Brain microvascular endothelial cell (primary cell): ENCODE measurements around the gene SERPINA12.

Experiments
- DNase-seq: peaks from one replicate; pipeline ENCODE4 v3.0.0-alpha.2; 2020
- H3K27ac ChIP-seq: fragments of 250-450 bp; sonication (Bioruptor Pico); 2 replicates; pipeline ENCODE4 v1.5.1; 2020; ENCODE audit warnings: mild to moderate bottlenecking, moderate library complexity
- H3K27me3 ChIP-seq: fragments of 250-450 bp; sonication (Bioruptor Pico); replicated peaks from 2 replicates; pipeline ENCODE4 v1.5.1; 2020; ENCODE audit warnings: mild to moderate bottlenecking
- H3K36me3 ChIP-seq: fragments of 250-450 bp; sonication (Bioruptor Pico); replicated peaks from 2 replicates; pipeline ENCODE4 v1.5.1; 2020; ENCODE audit warnings: mild to moderate bottlenecking
- H3K4me3 ChIP-seq: 2 replicates; pipeline ENCODE4 v1.5.1; 2011; ENCODE audit warnings: low read depth, mild to moderate bottlenecking, control low read depth, low read length, moderate library complexity
- in situ Hi-C: cut with HindIII; loops from 2 replicates; pipeline ENCODE4 v1.10.0; 2017; ENCODE audit warnings: low sequenced_read_pairs, low pct_ligation_motif_present
- TF ChIP-seq, protein P1 (sequence below): IDR thresholded peaks from 2 replicates; pipeline ENCODE4 v1.5.1; 2011; ENCODE audit warnings: low read depth, mild to moderate bottlenecking, moderate library complexity, low read length, control low read depth, inconsistent platforms; ENCODE audit errors: missing control alignments

The SERPINA12 gene

DNA sequence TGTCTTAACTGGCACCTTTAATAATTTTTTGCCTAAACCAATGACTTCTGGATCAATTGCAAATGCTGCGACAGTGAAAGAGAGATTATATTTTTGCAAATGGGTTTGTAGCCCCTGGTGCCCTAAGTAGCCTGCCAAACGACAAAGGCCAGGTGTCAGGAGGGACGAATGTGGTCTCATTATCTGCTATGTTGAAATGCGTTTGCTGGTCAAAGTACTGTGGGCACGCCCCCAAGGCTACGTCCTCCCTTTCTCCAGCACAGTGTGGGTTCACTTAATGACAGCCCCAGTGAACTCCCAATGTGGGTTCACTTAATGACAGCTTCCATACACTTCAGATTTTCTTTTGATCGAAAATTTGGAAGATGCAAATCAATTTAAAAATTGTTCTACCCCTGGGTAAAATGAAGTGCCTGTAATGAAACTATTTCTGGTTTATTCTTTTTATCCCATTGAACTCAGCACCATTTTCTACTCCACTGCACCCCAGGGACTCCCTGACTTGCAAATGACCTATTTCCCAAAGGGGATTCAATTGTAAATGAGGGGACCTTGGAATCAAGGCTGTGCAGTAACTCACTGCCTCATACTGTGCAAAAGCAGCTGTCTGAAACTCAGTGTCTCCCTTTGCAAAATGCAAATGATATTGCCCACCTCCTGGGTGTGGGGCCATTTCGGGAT lies 58.0 kb downstream of the SERPINA12 start:
- in situ Hi-C loops: no loop called here
- Histone ChIP-seq H3K27ac (no peak overlapping the region), H3K36me3 (no peaks in the 10 kb centered on the region), H3K4me3 (no peak overlapping the region), H3K27me3 (no peaks in the 10 kb centered on the region)
- DNase-seq: no peak
- TF ChIP-seq, protein P1, sequence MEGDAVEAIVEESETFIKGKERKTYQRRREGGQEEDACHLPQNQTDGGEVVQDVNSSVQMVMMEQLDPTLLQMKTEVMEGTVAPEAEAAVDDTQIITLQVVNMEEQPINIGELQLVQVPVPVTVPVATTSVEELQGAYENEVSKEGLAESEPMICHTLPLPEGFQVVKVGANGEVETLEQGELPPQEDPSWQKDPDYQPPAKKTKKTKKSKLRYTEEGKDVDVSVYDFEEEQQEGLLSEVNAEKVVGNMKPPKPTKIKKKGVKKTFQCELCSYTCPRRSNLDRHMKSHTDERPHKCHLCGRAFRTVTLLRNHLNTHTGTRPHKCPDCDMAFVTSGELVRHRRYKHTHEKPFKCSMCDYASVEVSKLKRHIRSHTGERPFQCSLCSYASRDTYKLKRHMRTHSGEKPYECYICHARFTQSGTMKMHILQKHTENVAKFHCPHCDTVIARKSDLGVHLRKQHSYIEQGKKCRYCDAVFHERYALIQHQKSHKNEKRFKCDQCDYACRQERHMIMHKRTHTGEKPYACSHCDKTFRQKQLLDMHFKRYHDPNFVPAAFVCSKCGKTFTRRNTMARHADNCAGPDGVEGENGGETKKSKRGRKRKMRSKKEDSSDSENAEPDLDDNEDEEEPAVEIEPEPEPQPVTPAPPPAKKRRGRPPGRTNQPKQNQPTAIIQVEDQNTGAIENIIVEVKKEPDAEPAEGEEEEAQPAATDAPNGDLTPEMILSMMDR: no peak

DNA sequence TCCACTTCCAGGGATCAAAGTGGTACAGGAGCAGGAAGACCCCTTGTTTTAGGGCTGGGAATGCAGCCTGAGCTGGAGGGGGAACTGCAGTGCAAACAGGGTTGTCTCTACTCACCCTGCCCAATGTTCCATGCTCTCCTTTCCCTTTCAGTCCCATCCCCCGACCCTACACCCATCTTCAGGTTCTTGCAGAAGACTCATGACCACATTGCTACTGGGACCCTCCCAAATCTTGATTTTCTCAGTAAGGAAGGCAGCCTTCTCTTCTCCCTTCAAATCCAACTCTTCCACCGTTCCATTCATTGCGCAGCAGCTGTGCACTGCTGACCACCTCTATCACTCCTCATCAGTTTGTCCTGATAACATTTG lies 58.6 kb downstream of the SERPINA12 start:
- Histone ChIP-seq H3K27ac (no peak overlapping the region), H3K27me3 (no peaks in the 10 kb centered on the region), H3K4me3 (no peak overlapping the region), H3K36me3 (no peaks in the 10 kb centered on the region)
- no peak for DNase-seq
- in situ Hi-C loops: no loop called here
- TF ChIP-seq, protein P1: no peak

DNA sequence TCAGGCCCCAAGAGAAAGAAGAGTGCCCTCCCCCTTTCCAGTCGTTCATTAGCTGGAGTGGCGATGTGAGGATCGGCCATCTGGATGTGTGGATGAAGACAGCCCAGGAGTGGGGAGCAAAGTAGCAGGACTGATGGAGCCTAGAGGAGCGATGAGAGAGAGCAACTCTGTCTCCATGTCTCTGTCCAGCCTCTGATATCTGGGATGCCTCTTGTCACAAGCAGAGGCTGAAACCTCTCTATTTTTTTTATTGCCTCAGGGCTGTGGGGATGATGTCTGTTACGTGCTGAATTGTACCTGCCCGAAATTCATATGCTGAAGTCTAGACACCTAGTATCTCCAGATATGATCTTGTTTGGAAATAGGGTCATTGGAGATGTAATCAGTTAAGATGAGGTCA lies 59.3 kb downstream of the SERPINA12 start:
- TF ChIP-seq, protein P1: no peak
- Histone ChIP-seq H3K4me3 (no peak overlapping the region), H3K36me3 (no peaks in the 10 kb centered on the region), H3K27ac (no peak overlapping the region), H3K27me3 (no peaks in the 10 kb centered on the region)
- no peak for DNase-seq
- in situ Hi-C loops: no loop called here

DNA sequence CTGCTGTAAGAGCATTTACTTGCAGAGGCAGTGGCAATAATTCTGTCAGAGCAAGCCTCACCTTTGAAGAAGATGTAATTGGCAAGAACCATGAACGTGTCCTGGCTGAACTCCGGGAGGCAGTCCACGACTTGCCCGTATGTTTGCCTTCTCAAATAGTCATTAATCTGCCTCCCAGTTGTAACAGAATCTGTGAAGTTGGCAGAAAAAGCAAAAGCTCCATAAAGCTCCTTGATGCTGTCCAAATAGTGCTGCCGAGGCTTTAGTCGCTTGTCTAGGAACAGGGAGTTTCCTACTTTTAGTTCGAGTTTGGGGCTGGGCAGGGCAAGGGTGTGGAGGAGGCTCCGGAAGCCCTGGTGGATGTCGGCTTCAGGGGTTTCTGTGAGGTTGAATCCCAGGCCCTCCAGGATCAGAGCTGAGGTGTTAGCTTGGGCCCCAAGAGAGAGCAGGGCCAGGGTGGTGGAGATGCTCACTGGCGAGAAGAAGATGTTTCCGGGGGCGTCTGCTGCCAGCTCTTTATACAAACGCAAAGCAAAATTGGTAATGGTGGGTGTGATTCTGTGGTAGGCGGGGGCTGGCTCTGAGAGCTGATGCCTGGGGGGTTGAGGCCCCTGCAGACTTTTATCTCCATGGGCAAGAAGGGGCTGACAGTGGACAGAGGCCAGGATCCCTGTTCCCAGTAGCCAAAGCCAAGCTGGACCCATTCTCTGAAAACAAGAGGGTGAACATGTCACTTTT lies 61.0 kb downstream of the SERPINA12 start:
- TF ChIP-seq, protein P1: no peak
- no peak for DNase-seq
- no peaks in the 10 kb centered on the region for H3K36me3 ChIP-seq
- H3K4me3 ChIP-seq: no peak overlapping the region
- in situ Hi-C loops: no loop called here
- H3K27me3 ChIP-seq: no peaks in the 10 kb centered on the region
- H3K27ac ChIP-seq: no peak overlapping the region

DNA sequence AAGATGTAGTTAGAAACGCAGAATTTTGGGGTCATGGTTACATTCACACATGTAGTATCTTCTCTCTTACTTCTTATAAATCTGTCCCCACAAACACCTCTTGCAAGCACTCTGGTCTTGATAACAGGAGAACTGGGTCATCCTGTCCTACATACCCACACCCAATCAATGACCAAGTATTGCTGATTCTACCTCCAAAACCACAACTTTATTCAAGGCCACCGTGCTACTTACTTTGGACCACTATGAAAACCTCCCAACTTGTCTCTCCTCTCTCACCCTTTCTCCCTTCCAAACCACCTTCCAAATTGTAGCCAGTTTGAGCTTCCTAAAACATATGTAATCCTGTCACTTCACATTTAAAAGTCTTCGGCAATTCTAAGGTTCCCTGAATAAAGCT lies 62.1 kb downstream of the SERPINA12 start:
- H3K27ac ChIP-seq: no peak overlapping the region
- no peaks in the 10 kb centered on the region for H3K27me3 ChIP-seq
- H3K4me3 ChIP-seq: no peak overlapping the region
- TF ChIP-seq, protein P1: no peak
- DNase-seq: no peak
- in situ Hi-C loops: no loop called here
- no peaks in the 10 kb centered on the region for H3K36me3 ChIP-seq
